Kidney (tissue), 14 donors: ENCODE data around the gene DGKG. TPM values are rescaled to one million over a fixed set of nuclear protein-coding genes. Genes with fewer than 3 reads are reported as not detected.
A peak's percentile ranks its signal among the peaks of the same experiment; 100 is the strongest.

Source experiments
- DNase-seq, 5 donors: peaks; one replicate each; pipeline ENCODE4 v3.0.0-alpha.2; 2013 to 2020
- FAIRE-seq: peaks from 2 replicates; lab custom pipeline; 2012; peaks lifted over from hg19 to GRCh38; lab: Jason Lieb, UNC
- H3K27ac ChIP-seq, 2 donors: one replicate each; pipeline ENCODE4 v1.7.0; 2013; ENCODE audit warnings: low read depth in 2 of 2, low read length in 2 of 2, inconsistent platforms in 1 of 2
- H3K27me3 ChIP-seq: one replicate; pipeline ENCODE4 v1.7.1; 2013; ENCODE audit warnings: low read length, inconsistent platforms; ENCODE audit not compliant: control insufficient read depth, insufficient read depth
- H3K36me3 ChIP-seq, 3 donors: one replicate each; pipeline versions ENCODE4 v1.7.0 to v1.7.1; 2013; ENCODE audit warnings: low read length in 3 of 3, control low read depth in 1 of 3, inconsistent platforms in 1 of 3; ENCODE audit not compliant: insufficient read depth in 3 of 3, control insufficient read depth in 2 of 3
- H3K4me1 ChIP-seq, 3 donors: one replicate each; pipeline versions ENCODE4 v1.7.0 to v1.7.1; 2013; ENCODE audit warnings: low read length in 3 of 3, inconsistent platforms in 1 of 3, low read depth in 1 of 3; ENCODE audit not compliant: control insufficient read depth in 2 of 3, insufficient read depth in 2 of 3
- H3K4me3 ChIP-seq, 3 donors: one replicate each; pipeline versions ENCODE4 v1.7.0 to v1.8.1; 2013; ENCODE audit warnings: low read length in 3 of 3, control low read depth in 1 of 3, inconsistent platforms in 1 of 3
- H3K9ac ChIP-seq, 3 donors: one replicate each; pipeline versions ENCODE4 v1.7.0 to v1.7.1; 2013; ENCODE audit warnings: low read length in 3 of 3, control low read depth in 1 of 3, inconsistent platforms in 1 of 3
- H3K9me3 ChIP-seq, 3 donors: one replicate each; pipeline versions ENCODE4 v1.7.0 to v1.7.1; 2013; ENCODE audit warnings: low read length in 3 of 3, control low read depth in 1 of 3, inconsistent platforms in 1 of 3; ENCODE audit not compliant: control insufficient read depth in 2 of 3, insufficient read depth in 1 of 3
- intact Hi-C: fragments of 100-400 bp; cut with DNase I; formaldehyde crosslinking; loops from one replicate; pipeline ENCODE4 v1.11.1; 2022
- polyA plus RNA-seq: library from polyadenylated mRNA; stranded (reverse); fragments of 350-450 nt; fragmentation: Illumina TruSeq; extraction: RNeasy Lipid Tissue Mini Kit (QIAGEN cat#74804); gene quantifications from one replicate; pipeline ENCODE4 v1.2.3, GENCODE V29; 2014; ENCODE audit warnings: low read depth, low replicate concordance; ENCODE audit not compliant: insufficient read depth
- total RNA-seq: library from RNA; stranded (reverse); fragmentation: NEBNext Ultra II Directional; extraction: Animal tissue kit (Norgen Biotek cat#: 25700); gene quantifications from one replicate; pipeline ENCODE4 v1.2.1, GENCODE V29; 2021
- TF ChIP-seq, protein P1 (sequence below): IDR thresholded peaks from 3 replicates; pipeline ENCODE4 v1.5.1; 2012; ENCODE audit warnings: mild to moderate bottlenecking, moderate library complexity, borderline replicate concordance; ENCODE audit not compliant: insufficient read depth; ENCODE audit errors: extremely low read depth
- donor health status: control.
- donor health status: control.
- donor health status: control.
- donor health status: control.
- donor health status: control.
- donor health status: DM: yes; HTN: yes; CAD: no.
- donor health status: Normal renal cell carcinoma (clear cell type).

Gene DGKG
- total and polyA plus RNA-seq, 2 donors from 2014 or later = 0.95 to 11.4 TPM

DNA sequence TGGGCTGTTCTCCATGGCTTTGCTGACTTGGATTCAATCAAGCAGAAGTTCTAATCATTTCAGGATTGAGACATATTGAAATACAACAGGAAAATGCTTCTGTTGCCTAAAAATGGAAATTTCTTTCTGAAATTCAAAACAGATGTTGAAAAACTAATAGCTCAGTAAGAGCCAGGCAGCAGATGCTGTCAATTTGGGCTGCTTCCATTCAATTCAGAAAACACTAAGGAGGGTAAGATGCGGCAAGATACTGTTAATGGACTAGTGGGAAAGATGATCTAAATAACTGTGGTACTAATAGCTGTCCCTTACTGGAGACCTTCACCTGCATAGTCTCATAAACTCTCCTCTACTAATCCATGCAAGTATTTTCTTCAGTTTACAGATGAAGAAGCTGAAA is 53.5 kb downstream of the DGKG start:
- Histone ChIP-seq H3K9ac (no peak overlapping the region), H3K27me3 (no peaks in the 10 kb centered on the region), H3K4me1 (no peaks in the 10 kb centered on the region), H3K27ac (no peak overlapping the region), H3K36me3 (no peaks in the 10 kb centered on the region), H3K9me3 (no peaks in the 10 kb centered on the region), H3K4me3 (no peak overlapping the region)
- intact Hi-C loops = no loop called here
- no peak for DNase-seq
- FAIRE-seq = no peak
- TF ChIP-seq, protein P1, sequence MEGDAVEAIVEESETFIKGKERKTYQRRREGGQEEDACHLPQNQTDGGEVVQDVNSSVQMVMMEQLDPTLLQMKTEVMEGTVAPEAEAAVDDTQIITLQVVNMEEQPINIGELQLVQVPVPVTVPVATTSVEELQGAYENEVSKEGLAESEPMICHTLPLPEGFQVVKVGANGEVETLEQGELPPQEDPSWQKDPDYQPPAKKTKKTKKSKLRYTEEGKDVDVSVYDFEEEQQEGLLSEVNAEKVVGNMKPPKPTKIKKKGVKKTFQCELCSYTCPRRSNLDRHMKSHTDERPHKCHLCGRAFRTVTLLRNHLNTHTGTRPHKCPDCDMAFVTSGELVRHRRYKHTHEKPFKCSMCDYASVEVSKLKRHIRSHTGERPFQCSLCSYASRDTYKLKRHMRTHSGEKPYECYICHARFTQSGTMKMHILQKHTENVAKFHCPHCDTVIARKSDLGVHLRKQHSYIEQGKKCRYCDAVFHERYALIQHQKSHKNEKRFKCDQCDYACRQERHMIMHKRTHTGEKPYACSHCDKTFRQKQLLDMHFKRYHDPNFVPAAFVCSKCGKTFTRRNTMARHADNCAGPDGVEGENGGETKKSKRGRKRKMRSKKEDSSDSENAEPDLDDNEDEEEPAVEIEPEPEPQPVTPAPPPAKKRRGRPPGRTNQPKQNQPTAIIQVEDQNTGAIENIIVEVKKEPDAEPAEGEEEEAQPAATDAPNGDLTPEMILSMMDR = no peak

- intact Hi-C loops = no loop called here
- FAIRE-seq (no peak), DNase-seq (peak in 3 of 5 donors; percentile 39 to 88 (median 70))
- H3K4me3 ChIP-seq = no peak overlapping the region
- no peaks in the 10 kb centered on the region for H3K36me3 ChIP-seq
- TF ChIP-seq, protein P1 = no peak
- H3K9ac ChIP-seq = no peak overlapping the region
- no peaks in the 10 kb centered on the region for H3K4me1 ChIP-seq
- no peak overlapping the region for H3K27ac ChIP-seq
- no peaks in the 10 kb centered on the region for H3K27me3 ChIP-seq
- H3K9me3 ChIP-seq = no peaks in the 10 kb centered on the region
These were observed 54.3 kb downstream of the DGKG start for GRCh38 chr3:186307594-186308221.

DNA sequence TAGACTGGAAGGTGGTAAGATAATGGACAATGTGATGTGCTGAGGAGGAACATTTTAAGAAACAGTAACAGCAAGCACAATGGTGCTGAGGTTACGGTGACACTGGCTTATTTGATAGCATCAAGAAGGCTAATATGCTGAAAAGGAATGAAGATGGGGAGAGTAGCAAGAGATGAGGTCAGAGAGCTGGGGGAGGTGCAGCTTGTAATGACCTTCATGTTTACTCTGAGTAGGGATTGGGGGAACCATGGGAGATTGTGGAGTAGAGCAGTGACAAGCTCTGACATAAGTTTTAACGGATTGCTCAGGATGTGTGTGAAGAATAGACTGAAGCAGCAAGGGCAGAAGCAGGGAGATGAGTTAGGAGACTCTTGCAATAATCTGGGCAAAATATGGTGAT is 56.7 kb downstream of the DGKG start:
- Histone ChIP-seq H3K9ac (no peak overlapping the region), H3K4me3 (no peak overlapping the region), H3K4me1 (no peaks in the 10 kb centered on the region), H3K27me3 (no peaks in the 10 kb centered on the region), H3K9me3 (no peaks in the 10 kb centered on the region), H3K36me3 (no peaks in the 10 kb centered on the region), H3K27ac (no peak overlapping the region)
- no peak for DNase-seq
- TF ChIP-seq, protein P1 = no peak
- intact Hi-C loops = no loop called here
- FAIRE-seq = no peak

DNA sequence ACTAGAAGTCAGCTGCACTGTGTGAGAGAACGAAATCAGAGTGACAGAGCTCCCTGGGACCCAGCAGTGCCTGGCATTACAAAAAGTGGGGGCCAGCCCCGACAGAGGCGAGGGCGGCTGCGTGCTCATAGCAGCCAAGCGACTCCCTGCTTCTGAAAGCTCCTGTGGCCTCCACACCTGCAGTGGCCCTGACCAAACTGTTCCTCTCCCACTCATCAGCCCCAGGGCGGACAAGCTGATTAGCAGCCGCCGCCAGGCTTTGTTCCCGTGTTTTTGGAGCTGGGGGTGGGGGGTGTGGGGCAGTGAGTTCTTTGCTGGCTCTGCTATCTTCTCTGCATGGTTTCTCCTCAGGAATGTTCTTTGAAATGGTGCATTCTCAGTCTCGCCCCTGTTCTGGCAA is 58.1 kb downstream of the DGKG start:
- H3K9ac ChIP-seq = no peak overlapping the region
- H3K36me3 ChIP-seq = no peaks in the 10 kb centered on the region
- H3K4me3 ChIP-seq = no peak overlapping the region
- DNase-seq = peak in 4 of 5 donors; percentile 24 to 52 (median 42)
- no peaks in the 10 kb centered on the region for H3K27me3 ChIP-seq
- H3K9me3 ChIP-seq = no peaks in the 10 kb centered on the region
- intact Hi-C loops = no loop called here
- no peak overlapping the region for H3K27ac ChIP-seq
- TF ChIP-seq, protein P1 = no peak
- no peaks in the 10 kb centered on the region for H3K4me1 ChIP-seq
- FAIRE-seq = no peak
